ENCODE data around the gene CDK1.
A peak's percentile ranks its signal among the peaks of the same experiment; 100 is the strongest.

The CDK1 gene

DNA sequence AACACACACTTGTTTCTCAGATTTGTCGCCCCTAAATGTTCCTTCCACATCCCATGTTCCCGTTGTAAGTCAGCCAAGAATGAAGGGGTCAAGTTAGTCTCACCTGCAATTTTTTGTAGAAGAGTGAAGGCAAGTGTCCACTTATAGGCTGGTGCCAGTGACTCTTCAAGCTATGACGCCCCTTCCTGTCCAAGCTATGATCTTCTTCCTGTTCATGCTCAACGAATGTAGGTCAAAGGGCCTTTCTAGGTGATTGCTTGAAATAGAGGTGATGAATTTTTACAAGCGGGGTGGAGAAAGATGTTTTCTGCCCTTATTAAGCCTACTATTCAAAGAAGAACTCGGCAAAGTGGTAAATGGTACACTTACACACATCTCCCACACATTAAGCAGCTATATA, 41.0 kb downstream of the CDK1 start:
- no peak for DNase-seq (ENCODE audit: low read depth)
- no peak overlapping the region for H3K4me3 ChIP-seq (replicated peaks; ENCODE audit: low read depth, low read length)
- TF ChIP-seq, protein P1, sequence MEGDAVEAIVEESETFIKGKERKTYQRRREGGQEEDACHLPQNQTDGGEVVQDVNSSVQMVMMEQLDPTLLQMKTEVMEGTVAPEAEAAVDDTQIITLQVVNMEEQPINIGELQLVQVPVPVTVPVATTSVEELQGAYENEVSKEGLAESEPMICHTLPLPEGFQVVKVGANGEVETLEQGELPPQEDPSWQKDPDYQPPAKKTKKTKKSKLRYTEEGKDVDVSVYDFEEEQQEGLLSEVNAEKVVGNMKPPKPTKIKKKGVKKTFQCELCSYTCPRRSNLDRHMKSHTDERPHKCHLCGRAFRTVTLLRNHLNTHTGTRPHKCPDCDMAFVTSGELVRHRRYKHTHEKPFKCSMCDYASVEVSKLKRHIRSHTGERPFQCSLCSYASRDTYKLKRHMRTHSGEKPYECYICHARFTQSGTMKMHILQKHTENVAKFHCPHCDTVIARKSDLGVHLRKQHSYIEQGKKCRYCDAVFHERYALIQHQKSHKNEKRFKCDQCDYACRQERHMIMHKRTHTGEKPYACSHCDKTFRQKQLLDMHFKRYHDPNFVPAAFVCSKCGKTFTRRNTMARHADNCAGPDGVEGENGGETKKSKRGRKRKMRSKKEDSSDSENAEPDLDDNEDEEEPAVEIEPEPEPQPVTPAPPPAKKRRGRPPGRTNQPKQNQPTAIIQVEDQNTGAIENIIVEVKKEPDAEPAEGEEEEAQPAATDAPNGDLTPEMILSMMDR (IDR thresholded peaks at IDR 0.05; ENCODE audit: low read length, missing control alignments), result no peak

DNA sequence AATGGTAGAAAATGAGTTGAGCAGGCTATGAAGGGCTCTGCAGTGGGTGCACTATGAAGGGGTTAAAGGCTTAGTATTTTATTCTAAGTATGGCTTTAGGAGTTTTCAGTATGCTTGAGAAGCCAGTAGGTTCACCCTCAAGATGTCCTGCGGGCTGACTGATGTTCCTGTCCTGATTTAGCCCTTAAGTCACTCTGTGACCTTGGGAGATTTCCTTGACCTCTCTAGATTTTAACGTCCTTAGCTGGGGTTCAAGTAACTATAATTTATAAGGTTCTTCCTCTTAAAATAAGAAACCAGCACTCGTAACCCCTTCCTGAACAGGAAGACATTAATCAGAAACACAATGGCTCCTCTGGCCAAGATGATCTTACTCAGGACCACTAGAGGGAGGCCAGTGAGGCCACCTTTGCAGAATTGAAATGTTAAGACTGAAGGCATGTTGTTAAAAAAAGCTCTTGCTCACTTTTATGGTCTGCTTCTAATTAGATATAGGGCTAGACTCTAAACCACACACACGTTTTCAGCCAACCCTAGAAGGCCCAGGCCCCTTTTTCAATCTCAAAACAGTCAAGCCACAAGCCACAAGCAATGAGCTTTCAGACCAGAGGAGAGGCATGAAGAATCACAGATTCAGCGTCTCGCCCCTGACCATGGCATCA, 41.9 kb downstream of the CDK1 start:
- no peak overlapping the region for H3K4me3 ChIP-seq (replicated peaks; ENCODE audit: low read depth, low read length)
- peak; percentile 49 for DNase-seq (ENCODE audit: low read depth)
- TF ChIP-seq, protein P1 (IDR thresholded peaks at IDR 0.05; ENCODE audit: low read length, missing control alignments), result peak; percentile 50

DNA sequence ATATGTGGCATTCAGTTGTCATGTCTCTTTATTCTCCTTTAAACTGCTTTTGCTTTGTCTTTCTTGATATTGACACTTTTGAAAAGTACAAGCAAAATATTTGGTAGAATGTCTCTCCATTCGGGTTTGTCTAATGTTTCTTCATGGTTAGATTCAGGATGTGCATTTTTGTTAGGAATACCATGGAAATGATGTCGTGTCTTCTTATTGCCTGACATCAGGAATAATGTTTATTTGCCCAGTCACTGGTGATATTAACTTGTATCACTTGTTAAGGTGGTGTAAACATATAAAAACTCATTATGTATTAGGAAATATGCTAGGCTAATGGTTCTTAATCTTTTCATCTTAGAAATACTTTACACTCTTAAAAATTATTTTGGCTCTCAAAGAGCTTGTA, 43.4 kb downstream of the CDK1 start:
- TF ChIP-seq, protein P1 (IDR thresholded peaks at IDR 0.05; ENCODE audit: low read length, missing control alignments), result no peak
- DNase-seq (ENCODE audit: low read depth), result peak; percentile 35
- no peak overlapping the region for H3K4me3 ChIP-seq (replicated peaks; ENCODE audit: low read depth, low read length)

DNA sequence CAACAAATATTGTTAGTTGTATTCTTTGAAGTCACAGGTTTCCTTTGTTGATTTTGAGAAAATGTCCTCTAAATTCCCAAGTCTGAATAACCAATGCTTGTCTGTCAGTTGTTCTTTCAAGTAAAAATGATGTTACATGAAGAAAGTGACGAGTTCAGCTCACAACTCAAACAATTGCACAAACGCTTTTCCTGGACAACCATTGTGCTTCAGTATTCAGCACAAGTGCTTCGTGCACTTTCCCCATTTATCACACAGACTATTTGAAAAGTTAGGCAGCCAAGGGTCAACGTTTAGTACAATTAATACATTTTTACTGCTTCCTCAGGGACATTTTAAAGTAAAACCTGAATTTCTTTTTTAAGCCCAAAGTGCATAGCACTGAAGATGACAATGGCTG, 44.5 kb downstream of the CDK1 start:
- H3K4me3 ChIP-seq (replicated peaks; ENCODE audit: low read depth, low read length), result no peak overlapping the region
- DNase-seq (ENCODE audit: low read depth), result no peak
- TF ChIP-seq, protein P1 (IDR thresholded peaks at IDR 0.05; ENCODE audit: low read length, missing control alignments), result no peak

DNA sequence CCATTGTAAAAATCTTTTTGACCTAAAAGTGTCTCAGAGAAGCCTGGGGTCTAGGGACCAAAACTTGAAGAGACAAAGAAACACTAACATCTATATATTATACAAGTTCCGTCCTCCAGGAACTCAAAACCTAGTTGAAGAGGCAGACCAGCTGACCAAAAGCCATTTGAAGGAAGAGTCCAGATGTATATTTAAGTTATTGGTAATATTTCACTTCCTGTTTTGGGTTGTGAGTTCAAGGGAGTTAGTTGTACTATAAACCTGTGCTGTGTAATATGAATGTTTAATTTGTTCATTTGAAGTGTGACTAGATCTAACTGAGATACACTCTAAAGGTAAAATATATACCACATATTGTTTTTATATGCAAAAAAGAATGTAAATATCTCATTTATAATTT, 45.0 kb downstream of the CDK1 start:
- H3K4me3 ChIP-seq (replicated peaks; ENCODE audit: low read depth, low read length), result no peak overlapping the region
- no peak for DNase-seq (ENCODE audit: low read depth)
- TF ChIP-seq, protein P1 (IDR thresholded peaks at IDR 0.05; ENCODE audit: low read length, missing control alignments), result no peak

DNA sequence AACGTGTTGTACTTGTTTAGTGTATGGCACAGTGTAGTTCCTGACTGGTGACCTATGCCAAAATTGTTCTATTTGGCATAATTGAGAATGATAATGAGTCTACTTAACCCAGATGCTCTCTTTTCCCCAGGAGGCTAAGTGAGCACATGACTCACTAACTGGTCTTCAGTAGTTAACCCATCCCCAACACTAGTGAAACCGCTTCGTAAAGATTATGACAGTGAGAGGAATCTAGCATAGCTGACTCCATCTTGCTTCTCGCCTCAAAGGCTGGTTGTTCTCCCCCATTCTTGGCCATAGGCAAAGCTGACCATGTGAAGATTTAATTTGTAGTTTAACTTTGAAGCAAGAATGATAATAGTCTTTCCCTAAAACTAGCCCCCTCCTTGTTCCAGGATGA, 47.2 kb downstream of the CDK1 start:
- TF ChIP-seq, protein P1 (IDR thresholded peaks at IDR 0.05; ENCODE audit: low read length, missing control alignments), result no peak
- no peak for DNase-seq (ENCODE audit: low read depth)
- no peak overlapping the region for H3K4me3 ChIP-seq (replicated peaks; ENCODE audit: low read depth, low read length)
